Measurements from ENCODE around the gene ARFRP1. TPM values are rescaled to one million over a fixed set of nuclear protein-coding genes. Genes with fewer than 3 reads are reported as not detected.

The ARFRP1 gene
- total RNA-seq, 1 experiment from 2014 or later: 119 TPM

GRCh38 chr20:63747622-63748069 lies 39.9 kb upstream of the ARFRP1 start:
- DNase-seq: peak in 1 of 2 experiments; percentile 51
- H3K4me3 Mint-ChIP-seq (ENCODE audit: unreplicated experiment): no peak overlapping the region
- H3K9me3 Mint-ChIP-seq (ENCODE audit: unreplicated experiment): no peaks in the 10 kb centered on the region
- H3K27me3 ChIP-seq (replicated peaks; ENCODE audit: control insufficient read depth, insufficient read depth, low read length): no peaks in the 10 kb centered on the region
- peaks cover 4% of the 10 kb centered on the region; the same call in 1 of the 2 replicates for H3K4me1 ChIP-seq
- H3K27ac Mint-ChIP-seq (ENCODE audit: unreplicated experiment): no peak overlapping the region
- no peaks in the 10 kb centered on the region for H3K9me3 ChIP-seq
- H3K27me3 Mint-ChIP-seq (ENCODE audit: insufficient read depth, unreplicated experiment): no peaks in the 10 kb centered on the region
- no peak overlapping the region for H3K4me3 ChIP-seq (ENCODE audit: low read depth, low read length)
- no peaks in the 10 kb centered on the region for H3K4me1 Mint-ChIP-seq (ENCODE audit: low read depth, unreplicated experiment)
- TF ChIP-seq CTCF (IDR thresholded peaks at IDR 0.05; ENCODE audit: insufficient read depth in 1 of 2, low read depth in 1 of 2, low read length in 1 of 2, severe bottlenecking in 1 of 2, unreplicated experiment in 1 of 2): no peak
- ChIA-PET POLR2A (no interaction called here), CTCF (interaction anchor here (0.5 to 1.2 kb wide), 3 partner anchors 25 to 120 kb away, joined by 3 read pairs; no protein-coding TSS in a partner anchor)
- BruUV-seq (replicated peaks): no TSS peak
- H3K36me3 ChIP-seq (ENCODE audit: control insufficient read depth, insufficient read depth, low read length): no peaks in the 10 kb centered on the region
- intact Hi-C loops (cut with micrococcal nuclease; ENCODE audit: unreplicated experiment): no loop called here
- H3K36me3 Mint-ChIP-seq (ENCODE audit: insufficient read depth, unreplicated experiment): peaks cover 37% of the 10 kb centered on the region

DNA sequence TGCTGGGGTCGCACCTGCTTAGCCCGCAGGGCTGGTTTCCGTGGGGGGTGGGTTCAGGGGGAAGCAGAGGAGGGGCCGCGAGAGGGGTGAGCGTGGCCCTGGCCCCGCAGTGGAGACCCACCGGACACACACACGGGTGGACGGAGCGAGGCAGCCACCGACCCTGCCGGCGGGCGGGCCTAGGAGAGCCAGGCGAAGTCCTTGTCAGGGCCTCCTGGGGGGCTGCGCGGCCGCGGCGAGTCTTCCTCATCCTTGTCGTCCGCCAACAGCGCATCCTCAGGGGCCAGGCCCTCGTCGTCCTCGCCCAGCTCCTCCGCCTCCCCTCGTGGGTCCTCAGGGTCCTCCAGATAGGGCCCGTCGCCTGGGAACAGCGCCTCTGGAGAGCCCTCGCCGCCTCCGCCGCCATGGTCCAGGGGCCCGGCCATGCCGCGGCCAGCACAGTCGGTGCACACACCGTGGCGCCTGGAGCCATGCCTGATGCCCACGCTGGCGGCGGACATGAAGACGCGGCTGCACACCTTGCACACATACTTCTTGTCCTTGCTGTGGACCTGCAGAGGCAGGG lies 39.1 kb upstream of the ARFRP1 start:
- Mint-ChIP-seq H3K36me3 (ENCODE audit: insufficient read depth, unreplicated experiment) (peaks cover 43% of the 10 kb centered on the region), H3K27me3 (ENCODE audit: insufficient read depth, unreplicated experiment) (no peaks in the 10 kb centered on the region), H3K27ac (ENCODE audit: unreplicated experiment) (no peak overlapping the region), H3K4me3 (ENCODE audit: unreplicated experiment) (no peak overlapping the region), H3K4me1 (ENCODE audit: low read depth, unreplicated experiment) (no peaks in the 10 kb centered on the region), H3K9me3 (ENCODE audit: unreplicated experiment) (no peaks in the 10 kb centered on the region)
- CTCF ChIA-PET: interaction anchor here (1.2 kb wide), 1 partner anchor 25 kb away, joined by 3 read pairs; no protein-coding TSS in a partner anchor
- H3K36me3 ChIP-seq (ENCODE audit: control insufficient read depth, insufficient read depth, low read length): peaks cover 4% of the 10 kb centered on the region
- no peak for DNase-seq
- no peaks in the 10 kb centered on the region for H3K9me3 ChIP-seq
- TF ChIP-seq CTCF (IDR thresholded peaks at IDR 0.05; ENCODE audit: insufficient read depth in 1 of 2, low read depth in 1 of 2, low read length in 1 of 2, severe bottlenecking in 1 of 2, unreplicated experiment in 1 of 2): peak in 1 of 2 experiments; percentile 10
- POLR2A ChIA-PET: interaction anchor here (0.5 kb wide), 1 partner anchor 211 kb away, joined by 5 read pairs; no protein-coding TSS in a partner anchor
- BruUV-seq (replicated peaks): no TSS peak
- H3K4me1 ChIP-seq: peaks cover 6% of the 10 kb centered on the region
- H3K27me3 ChIP-seq (replicated peaks; ENCODE audit: control insufficient read depth, insufficient read depth, low read length): no peaks in the 10 kb centered on the region
- intact Hi-C loops (cut with micrococcal nuclease; ENCODE audit: unreplicated experiment): no loop called here
- H3K4me3 ChIP-seq (ENCODE audit: low read depth, low read length): no peak overlapping the region

DNA sequence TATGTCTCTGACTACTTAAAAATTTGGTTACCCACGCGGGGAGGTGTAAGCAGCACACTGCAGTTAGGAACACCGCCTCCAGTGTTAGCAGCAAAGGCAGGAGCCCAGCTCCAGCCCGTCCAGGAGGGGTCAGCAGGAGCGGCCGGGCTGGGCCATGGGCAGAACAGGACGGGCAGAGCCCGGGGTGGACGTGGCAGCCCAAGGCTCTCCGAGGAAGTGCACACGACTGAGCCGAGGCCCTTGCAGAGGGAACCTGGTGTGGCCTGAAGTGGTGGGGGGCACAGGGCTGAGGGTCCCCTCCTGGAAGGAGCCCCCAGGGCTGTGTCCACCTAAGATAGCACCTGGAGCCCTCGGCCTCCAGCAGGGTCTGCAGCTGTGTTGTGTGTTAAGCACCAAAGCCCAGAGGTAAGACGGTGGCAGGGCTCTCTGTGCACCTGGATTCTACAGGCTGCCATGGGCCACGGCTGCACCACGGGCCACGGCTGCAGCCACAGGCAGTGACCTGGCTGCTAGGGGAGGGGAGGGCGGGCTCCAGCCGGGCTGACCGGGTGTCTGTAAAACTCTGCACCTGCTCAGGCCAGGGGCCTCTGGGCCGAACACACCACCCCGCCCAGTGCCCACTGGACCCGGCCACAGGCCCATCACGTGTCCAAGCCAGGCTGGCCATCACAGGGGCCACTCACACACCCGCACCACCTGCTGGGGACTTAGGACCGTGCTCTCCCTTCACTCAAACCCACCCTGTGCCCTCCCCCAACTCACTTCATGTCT lies 38.4 kb upstream of the ARFRP1 start:
- peaks cover 13% of the 10 kb centered on the region for H3K4me1 ChIP-seq
- intact Hi-C loops (cut with micrococcal nuclease; ENCODE audit: unreplicated experiment): no loop called here
- peak in 1 of 2 experiments; percentile 56 for DNase-seq
- Mint-ChIP-seq H3K4me1 (ENCODE audit: low read depth, unreplicated experiment) (no peaks in the 10 kb centered on the region), H3K4me3 (ENCODE audit: unreplicated experiment) (no peak overlapping the region), H3K9me3 (ENCODE audit: unreplicated experiment) (no peaks in the 10 kb centered on the region), H3K27me3 (ENCODE audit: insufficient read depth, unreplicated experiment) (no peaks in the 10 kb centered on the region), H3K27ac (ENCODE audit: unreplicated experiment) (no peak overlapping the region), H3K36me3 (ENCODE audit: insufficient read depth, unreplicated experiment) (peaks cover 50% of the 10 kb centered on the region)
- TF ChIP-seq CTCF (IDR thresholded peaks at IDR 0.05; ENCODE audit: insufficient read depth in 1 of 2, low read depth in 1 of 2, low read length in 1 of 2, severe bottlenecking in 1 of 2, unreplicated experiment in 1 of 2): peak in 1 of 2 experiments; percentile 22
- no TSS peak for BruUV-seq (replicated peaks)
- peaks cover 8% of the 10 kb centered on the region for H3K36me3 ChIP-seq (ENCODE audit: control insufficient read depth, insufficient read depth, low read length)
- H3K9me3 ChIP-seq: no peaks in the 10 kb centered on the region
- ChIA-PET CTCF (interaction anchor here (0.6 to 1.2 kb wide), 2 partner anchors 24 to 38 kb away, joined by 3 read pairs; partner anchors contain the start of genes ARFRP1 and ZGPAT), POLR2A (interaction anchor here (0.5 kb wide), 1 partner anchor 212 kb away, joined by 5 read pairs; no protein-coding TSS in a partner anchor)
- no peak overlapping the region for H3K4me3 ChIP-seq (ENCODE audit: low read depth, low read length)
- no peaks in the 10 kb centered on the region for H3K27me3 ChIP-seq (replicated peaks; ENCODE audit: control insufficient read depth, insufficient read depth, low read length)

Measured in Caco-2 (cell line).